Measurements from ENCODE around the gene HAUS1. TPM values are rescaled to one million over a fixed set of nuclear protein-coding genes. Genes with fewer than 3 reads are reported as not detected.

The HAUS1 gene
- total RNA-seq, 1 donor from 2014 or later = 23.5 TPM

GRCh38 chr18:46134920-46135675, 30.9 kb downstream of the HAUS1 start:
- Histone ChIP-seq H3K79me2 (ENCODE audit: insufficient read depth, low read length) (no peaks in the 10 kb centered on the region), H2AFZ (ENCODE audit: low read depth, low read length) (no peak overlapping the region), H3K27me3 (ENCODE audit: insufficient read depth, low read length) (no peaks in the 10 kb centered on the region), H3K9ac (ENCODE audit: low read length) (no peak overlapping the region), H4K20me1 (ENCODE audit: insufficient read depth, low read length) (no peaks in the 10 kb centered on the region), H3K36me3 (ENCODE audit: insufficient read depth, low read length) (no peaks in the 10 kb centered on the region), H3K4me3 (ENCODE audit: insufficient read depth, low read depth, low read length) (no peak overlapping the region), H3K27ac (ENCODE audit: low read depth, low read length) (no peak overlapping the region), H3K9me3 (ENCODE audit: insufficient read depth, low read depth, low read length) (no peaks in the 10 kb centered on the region), H3K4me1 (ENCODE audit: insufficient read depth, low read length) (no peaks in the 10 kb centered on the region), H3K4me2 (ENCODE audit: low read length) (no peak overlapping the region)
- Mint-ChIP-seq H3K4me1 (ENCODE audit: low read depth, unreplicated experiment) (no peaks in the 10 kb centered on the region), H3K4me3 (ENCODE audit: unreplicated experiment) (no peak overlapping the region), H3K36me3 (ENCODE audit: low read depth, unreplicated experiment) (no peaks in the 10 kb centered on the region), H3K9me3 (ENCODE audit: unreplicated experiment) (no peaks in the 10 kb centered on the region), H3K27ac (ENCODE audit: unreplicated experiment) (no peak overlapping the region), H3K27me3 (ENCODE audit: low read depth, unreplicated experiment) (no peaks in the 10 kb centered on the region)
- DNase-seq (ENCODE audit: low read depth) (no peak), FAIRE-seq (no peak)
- no peak for TF ChIP-seq EZH2 (IDR thresholded peaks at IDR 0.05; ENCODE audit: insufficient read depth, low read length)
- TF ChIP-seq, protein P1, sequence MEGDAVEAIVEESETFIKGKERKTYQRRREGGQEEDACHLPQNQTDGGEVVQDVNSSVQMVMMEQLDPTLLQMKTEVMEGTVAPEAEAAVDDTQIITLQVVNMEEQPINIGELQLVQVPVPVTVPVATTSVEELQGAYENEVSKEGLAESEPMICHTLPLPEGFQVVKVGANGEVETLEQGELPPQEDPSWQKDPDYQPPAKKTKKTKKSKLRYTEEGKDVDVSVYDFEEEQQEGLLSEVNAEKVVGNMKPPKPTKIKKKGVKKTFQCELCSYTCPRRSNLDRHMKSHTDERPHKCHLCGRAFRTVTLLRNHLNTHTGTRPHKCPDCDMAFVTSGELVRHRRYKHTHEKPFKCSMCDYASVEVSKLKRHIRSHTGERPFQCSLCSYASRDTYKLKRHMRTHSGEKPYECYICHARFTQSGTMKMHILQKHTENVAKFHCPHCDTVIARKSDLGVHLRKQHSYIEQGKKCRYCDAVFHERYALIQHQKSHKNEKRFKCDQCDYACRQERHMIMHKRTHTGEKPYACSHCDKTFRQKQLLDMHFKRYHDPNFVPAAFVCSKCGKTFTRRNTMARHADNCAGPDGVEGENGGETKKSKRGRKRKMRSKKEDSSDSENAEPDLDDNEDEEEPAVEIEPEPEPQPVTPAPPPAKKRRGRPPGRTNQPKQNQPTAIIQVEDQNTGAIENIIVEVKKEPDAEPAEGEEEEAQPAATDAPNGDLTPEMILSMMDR (IDR thresholded peaks at IDR 0.05; ENCODE audit: insufficient read depth, low read depth, low read length) = no peak

DNA sequence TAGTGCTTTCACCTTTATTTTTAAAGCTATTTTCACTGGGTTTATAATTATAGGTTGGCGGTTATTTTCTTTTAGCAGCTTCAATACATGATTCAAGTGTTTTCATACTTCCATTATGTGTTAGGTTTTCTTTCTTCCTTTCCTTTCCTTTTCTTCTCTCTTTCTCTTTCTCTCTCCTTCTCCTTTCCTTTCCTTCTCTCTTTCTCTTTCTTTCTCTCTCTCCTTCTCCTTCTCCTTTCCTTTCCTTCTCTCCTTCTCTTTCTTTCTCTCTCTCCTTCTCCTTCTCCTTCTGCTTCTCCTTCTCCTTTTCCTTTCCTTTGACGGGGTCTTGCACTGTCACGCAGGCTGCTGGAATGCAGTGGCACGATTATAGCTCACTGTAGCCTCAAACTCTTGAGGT, 36.0 kb downstream of the HAUS1 start:
- no peak for FAIRE-seq
- H3K27me3 ChIP-seq (ENCODE audit: insufficient read depth, low read length) = no peaks in the 10 kb centered on the region

More for the DNA sequence above, 36.0 kb downstream of the HAUS1 start:
- H3K9me3 Mint-ChIP-seq (ENCODE audit: unreplicated experiment) = no peaks in the 10 kb centered on the region
- no peak overlapping the region for H3K27ac Mint-ChIP-seq (ENCODE audit: unreplicated experiment)
- no peak for DNase-seq (ENCODE audit: low read depth)
- H3K9me3 ChIP-seq (ENCODE audit: insufficient read depth, low read depth, low read length) = no peaks in the 10 kb centered on the region
- no peak overlapping the region for H3K4me3 ChIP-seq (ENCODE audit: insufficient read depth, low read depth, low read length)
- H3K9ac ChIP-seq (ENCODE audit: low read length) = no peak overlapping the region
- no peak overlapping the region for H2AFZ ChIP-seq (ENCODE audit: low read depth, low read length)
- TF ChIP-seq EZH2 (IDR thresholded peaks at IDR 0.05; ENCODE audit: insufficient read depth, low read length) = no peak
- TF ChIP-seq, protein P1 (IDR thresholded peaks at IDR 0.05; ENCODE audit: insufficient read depth, low read depth, low read length) = no peak
- H3K36me3 ChIP-seq (ENCODE audit: insufficient read depth, low read length) = no peaks in the 10 kb centered on the region
- H3K4me1 Mint-ChIP-seq (ENCODE audit: low read depth, unreplicated experiment) = peaks cover 6% of the 10 kb centered on the region
- H3K27ac ChIP-seq (ENCODE audit: low read depth, low read length) = no peak overlapping the region
- no peaks in the 10 kb centered on the region for H3K27me3 Mint-ChIP-seq (ENCODE audit: low read depth, unreplicated experiment)
- H3K79me2 ChIP-seq (ENCODE audit: insufficient read depth, low read length) = no peaks in the 10 kb centered on the region
- no peaks in the 10 kb centered on the region for H4K20me1 ChIP-seq (ENCODE audit: insufficient read depth, low read length)
- H3K4me2 ChIP-seq (ENCODE audit: low read length) = no peak overlapping the region
- H3K4me1 ChIP-seq (ENCODE audit: insufficient read depth, low read length) = no peaks in the 10 kb centered on the region
- no peaks in the 10 kb centered on the region for H3K36me3 Mint-ChIP-seq (ENCODE audit: low read depth, unreplicated experiment)
- H3K4me3 Mint-ChIP-seq (ENCODE audit: unreplicated experiment) = no peak overlapping the region
